ENCODE results near the gene ALDH1A2. TPM values are rescaled to one million over a fixed set of nuclear protein-coding genes. Genes with fewer than 3 reads are reported as not detected.
"Not testable (repeated sequence)": the region's sequence is repeated elsewhere in the genome, so short reads cannot be mapped to it uniquely, and the experiment has no call there.

ALDH1A2 gene
- total RNA-seq, 1 donor from 2014 or later: 6.1 TPM

GRCh38 chr15:58040150-58040549 lies 25.4 kb downstream of the ALDH1A2 start:
- no peak for DNase-seq

- no peak for DNase-seq
Observed at GRCh38 chr15:58039079-58040035, 26.2 kb downstream of the ALDH1A2 start.

- DNase-seq: no peak
Observed at GRCh38 chr15:58038426-58039078, 27.0 kb downstream of the ALDH1A2 start.

DNA sequence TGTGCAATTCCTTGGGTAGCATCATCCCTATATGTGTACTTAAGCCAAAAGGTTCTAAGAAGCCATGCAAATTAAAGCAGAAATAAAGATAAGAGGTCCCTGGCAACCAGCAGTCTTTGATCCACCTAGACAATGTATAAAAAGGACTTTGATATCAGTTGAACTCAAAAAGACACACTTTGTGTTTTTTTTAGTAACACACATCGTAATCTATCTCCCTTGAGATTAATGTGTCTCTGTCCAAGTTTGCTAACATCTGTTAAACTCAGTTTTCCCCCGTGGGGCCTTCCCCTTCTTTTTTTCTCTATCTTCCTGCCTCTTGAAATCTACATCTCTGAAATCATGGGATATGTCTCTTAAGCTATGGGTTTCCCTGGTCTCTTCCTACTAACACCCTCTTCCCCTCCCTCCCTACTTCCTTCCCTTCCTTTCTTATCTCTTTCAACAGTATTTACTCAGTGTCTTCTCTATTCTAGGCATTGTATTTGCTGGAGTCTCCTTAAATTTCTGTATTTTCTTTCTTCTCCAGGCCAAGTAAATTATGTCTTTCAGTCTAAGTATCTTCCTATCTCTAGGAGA lies 27.7 kb downstream of the ALDH1A2 start:
- no peak for DNase-seq

GRCh38 chr15:58036579-58036978 lies 28.9 kb downstream of the ALDH1A2 start:
- no peak for DNase-seq

GRCh38 chr15:58028392-58028791 lies 37.1 kb downstream of the ALDH1A2 start:
- DNase-seq: not testable (repeated sequence)

DNA sequence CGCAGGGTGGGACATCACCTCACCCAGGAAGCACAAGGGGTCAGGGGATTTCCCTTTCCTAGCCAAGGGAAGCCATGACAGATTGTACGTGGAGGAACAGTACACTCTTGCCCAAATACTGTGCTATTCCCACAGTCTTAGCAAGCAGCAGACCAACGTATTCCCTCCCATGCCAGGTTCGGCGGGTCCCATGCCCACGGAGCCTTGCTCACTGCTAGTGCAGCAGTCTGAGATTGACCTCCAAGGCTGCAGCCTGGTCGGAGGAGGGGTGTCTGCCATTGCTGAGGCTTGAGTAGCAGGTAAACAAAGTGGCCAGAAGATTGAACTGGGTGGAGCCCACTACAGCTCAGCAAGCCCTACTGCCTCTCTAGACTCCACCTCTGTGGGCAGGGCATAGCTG lies 39.0 kb downstream of the ALDH1A2 start:
- no peak for DNase-seq

DNA sequence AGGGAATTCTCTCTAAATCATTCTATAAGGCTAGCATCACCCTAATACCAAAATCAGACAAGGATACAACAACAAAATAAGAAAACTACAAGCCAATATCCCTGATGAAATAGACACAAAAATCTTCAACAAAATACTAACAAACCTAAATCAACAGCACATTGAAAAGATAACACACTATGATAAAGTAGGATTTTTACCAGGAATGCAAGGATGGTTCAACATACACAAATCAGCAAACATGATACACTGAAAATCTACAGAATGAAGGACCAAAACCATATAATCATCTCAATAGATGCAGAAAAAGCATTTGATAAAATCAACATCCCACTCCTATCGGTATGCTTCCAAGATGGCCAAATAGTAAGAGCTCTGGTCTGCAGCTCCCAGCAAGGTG lies 39.5 kb downstream of the ALDH1A2 start:
- DNase-seq: no peak

DNA sequence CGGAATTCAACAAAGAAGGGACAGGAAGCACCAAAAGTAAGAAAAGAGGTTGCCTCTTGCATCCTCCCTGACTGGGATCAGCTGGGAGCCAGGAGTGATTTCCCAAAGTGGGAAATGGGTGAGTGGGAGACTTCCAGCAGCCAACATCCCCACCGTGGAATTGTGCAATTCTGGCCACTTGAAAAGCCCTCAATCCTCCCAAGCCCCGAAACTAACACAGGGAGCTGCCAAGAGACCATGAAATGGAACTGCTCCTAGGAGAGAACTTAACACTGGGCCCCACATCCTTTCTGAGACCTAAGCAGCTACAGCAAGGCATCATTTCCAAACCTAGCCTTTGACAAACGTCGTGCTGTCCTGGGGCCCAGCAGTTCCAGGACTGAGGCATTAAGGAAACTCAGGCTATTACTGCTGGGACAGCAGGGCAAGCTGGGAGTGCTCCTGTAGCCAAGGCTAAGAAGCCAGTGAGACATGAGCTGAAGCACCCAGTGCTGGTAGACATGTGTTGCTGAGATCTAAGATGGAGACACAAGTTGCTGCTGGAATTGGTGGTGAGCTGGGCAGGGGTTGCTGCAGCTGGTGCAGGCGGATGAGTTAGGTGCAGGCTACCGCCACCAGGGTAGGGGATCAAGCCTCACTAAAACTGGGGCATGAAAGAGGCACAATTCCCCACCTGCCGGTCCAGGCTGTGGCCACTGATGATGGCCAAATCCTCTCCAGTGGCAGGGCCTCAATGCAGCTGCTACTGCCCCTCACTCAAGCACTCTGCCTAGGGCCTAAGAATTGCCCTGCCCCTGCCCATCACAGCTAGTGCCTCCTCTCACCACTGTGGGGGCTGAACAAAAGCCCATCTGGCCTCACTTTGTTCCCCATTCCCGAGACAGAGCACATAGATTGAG lies 43.9 kb downstream of the ALDH1A2 start:
- DNase-seq: no peak

GRCh38 chr15:58019503-58020376 lies 45.8 kb downstream of the ALDH1A2 start:
- DNase-seq: no peak

DNA sequence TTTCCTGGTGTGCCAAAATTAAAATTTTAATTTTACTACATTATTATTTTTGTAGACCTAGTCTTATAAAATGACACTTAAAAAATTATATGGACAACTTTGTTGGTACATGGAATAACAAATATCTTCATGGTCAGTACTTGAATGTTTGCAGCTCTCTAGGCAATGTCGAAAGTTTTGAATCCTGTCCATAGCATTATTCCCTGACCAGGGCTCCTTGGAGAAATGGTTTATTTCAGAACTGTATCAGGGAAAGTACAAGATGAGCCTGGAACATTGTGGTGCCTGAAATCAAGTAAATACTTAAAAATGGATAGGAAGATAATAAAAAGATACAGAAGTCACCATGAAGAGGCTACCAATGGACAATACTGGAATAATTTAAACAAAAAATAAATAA lies 47.6 kb downstream of the ALDH1A2 start:
- DNase-seq: no peak

GRCh38 chr15:58016581-58017175 lies 48.8 kb downstream of the ALDH1A2 start:
- no peak for DNase-seq

- DNase-seq: no peak
Observed at GRCh38 chr15:58015565-58015964, 49.9 kb downstream of the ALDH1A2 start.

- DNase-seq: no peak
Observed at GRCh38 chr15:58014470-58014869, 51.0 kb downstream of the ALDH1A2 start.

DNA sequence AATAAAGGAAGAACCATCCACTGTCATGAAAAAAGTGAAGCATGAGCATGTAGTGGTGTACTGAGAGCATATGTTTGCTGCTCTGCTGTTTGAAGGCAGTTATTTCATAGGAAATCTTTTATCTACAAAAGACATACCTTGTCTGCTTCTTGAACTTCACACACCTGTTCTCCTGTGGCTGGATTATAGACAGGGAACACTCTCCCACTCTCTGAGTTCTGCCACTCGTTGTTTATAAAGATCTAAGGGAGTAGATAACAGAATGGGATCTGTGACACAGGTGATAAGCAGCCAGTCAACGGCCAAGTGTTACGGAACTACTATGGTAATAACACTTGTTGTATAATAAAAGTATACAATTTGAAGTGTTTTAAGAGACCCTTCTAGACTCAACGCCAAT lies 51.5 kb downstream of the ALDH1A2 start:
- no peak for DNase-seq

DNA sequence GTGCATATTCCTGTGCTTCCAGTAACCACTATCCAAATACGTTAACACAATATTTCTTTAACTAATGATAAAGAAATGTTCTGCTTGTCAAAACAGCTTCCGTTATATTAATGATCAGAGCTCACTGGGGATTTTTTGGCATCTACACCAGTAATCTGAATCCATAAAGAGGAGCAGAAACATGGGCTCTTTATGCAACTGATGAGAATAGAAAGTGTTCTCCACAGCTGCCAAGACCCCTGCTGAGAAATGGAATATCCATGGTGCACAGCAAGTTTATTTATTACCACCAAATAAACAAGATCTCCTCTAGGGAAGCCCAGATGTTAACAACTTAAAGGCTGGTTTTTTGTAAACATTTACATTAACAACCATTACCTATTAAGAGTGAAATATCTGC lies 54.5 kb downstream of the ALDH1A2 start:
- no peak for DNase-seq

- no peak for DNase-seq
Observed at GRCh38 chr15:58003810-58004209, 61.7 kb downstream of the ALDH1A2 start.

DNA sequence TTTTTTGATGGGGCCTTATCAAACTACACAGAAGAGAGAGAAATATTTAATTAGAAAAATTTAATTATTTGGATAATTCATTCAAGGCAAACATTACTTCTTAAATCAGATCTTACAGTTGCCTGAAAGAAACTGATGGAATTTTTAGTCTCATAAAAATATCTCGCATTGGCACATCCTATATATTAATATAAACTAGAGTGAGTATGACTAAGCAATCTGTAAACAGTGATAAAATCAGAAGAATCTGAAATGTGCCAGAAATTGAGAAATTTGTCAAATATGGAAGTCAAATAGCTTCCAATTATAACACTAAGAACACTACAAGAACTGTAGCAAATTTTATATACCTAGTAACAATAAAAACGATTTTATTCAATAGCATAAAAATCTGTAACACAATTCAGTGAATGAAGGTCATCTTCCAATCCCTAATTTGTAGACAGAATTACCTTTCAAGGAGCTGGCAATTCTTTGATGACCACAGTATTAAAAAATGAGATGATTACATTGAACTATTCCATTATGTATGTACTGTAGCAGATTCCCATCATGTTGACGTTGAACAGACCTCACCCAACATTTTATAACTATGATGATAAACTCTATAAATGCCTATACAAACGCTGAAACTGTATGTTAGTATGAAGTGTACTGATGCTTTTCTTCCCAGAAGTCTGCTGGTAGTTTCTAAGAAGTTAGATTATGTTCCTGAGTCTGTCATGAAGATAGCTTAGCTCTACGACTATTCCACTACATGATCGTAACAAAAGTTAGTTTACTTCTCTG lies 63.0 kb downstream of the ALDH1A2 start:
- DNase-seq: no peak

DNA sequence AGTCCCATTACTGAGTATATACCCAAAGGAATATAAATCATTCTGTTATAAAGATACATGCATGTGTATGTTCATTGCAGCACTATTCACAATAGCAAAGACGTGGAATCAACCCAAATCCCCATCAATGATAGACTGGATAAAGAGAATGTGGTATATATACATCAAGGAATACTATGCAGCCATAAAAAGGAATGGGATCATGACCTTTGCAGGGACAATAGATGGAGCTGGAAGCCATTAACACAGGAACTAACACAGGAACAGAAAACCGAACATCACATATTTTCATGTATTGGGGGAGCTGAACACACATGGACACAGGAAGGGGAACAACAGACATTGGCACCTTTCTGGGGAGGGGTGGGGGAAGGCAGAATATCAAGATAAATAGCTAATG lies 65.8 kb downstream of the ALDH1A2 start:
- not testable (repeated sequence) for DNase-seq

DNA sequence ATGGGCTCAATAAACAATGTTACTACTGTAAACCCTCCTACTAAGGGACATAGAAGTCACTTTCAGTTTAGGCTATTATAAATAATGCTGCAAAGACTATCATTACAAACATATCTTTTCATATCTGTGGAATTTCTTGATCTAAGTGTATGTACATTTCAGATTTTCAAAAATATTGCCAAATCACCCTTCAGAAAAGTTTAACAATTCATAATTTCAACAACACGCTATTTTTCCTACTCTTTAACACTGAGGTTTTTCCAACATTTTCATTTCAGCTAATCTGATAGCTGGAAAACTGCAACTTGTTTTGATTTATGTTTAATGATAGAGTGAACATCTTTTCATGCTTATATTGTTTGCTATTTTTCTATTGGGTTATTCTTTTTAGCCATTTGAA lies 69.0 kb downstream of the ALDH1A2 start:
- DNase-seq: no peak

Measured in occipital lobe (tissue), 2 donors.